Testis (tissue), 3 donors: ENCODE measurements around the gene ARMC6. TPM values are rescaled to one million over a fixed set of nuclear protein-coding genes. Genes with fewer than 3 reads are reported as not detected.

Source experiments
- DNase-seq: peaks from one replicate; pipeline ENCODE4 v3.0.0-alpha.2; 2019
- H3K27ac ChIP-seq, 2 donors: fragments of 200-600 bp; sonication (generic); one replicate each; pipeline ENCODE4 v1.5.1; 2019
- H3K27me3 ChIP-seq: fragments of 200-600 bp; sonication (generic); one replicate; pipeline ENCODE4 v1.5.1; 2019
- H3K36me3 ChIP-seq: fragments of 200-600 bp; sonication (generic); one replicate; pipeline ENCODE4 v1.5.1; 2017; ENCODE audit warnings: low read depth; ENCODE audit errors: missing control alignments
- H3K4me1 ChIP-seq: fragments of 200-600 bp; sonication (generic); one replicate; pipeline ENCODE4 v1.5.1; 2019
- H3K4me3 ChIP-seq, 2 donors: fragments of 200-600 bp; sonication (generic); one replicate each; pipeline ENCODE4 v1.5.1; 2017 to 2019
- H3K9me3 ChIP-seq: fragments of 200-600 bp; sonication (generic); one replicate; pipeline ENCODE4 v1.5.1; 2017
- POLR2A ChIP-seq: fragments of 450-650 bp; IDR thresholded peaks from one replicate; pipeline ENCODE4 v1.6.1; 2017; ENCODE audit warnings: antibody characterized with exemption, mild to moderate bottlenecking, moderate library complexity
- WGBS, 2 donors: methylation state at CpG; one replicate each; pipeline ENCODE4 v1.1.5; 2018; 5-methylcytosine and 5-hydroxymethylcytosine counted together
- intact Hi-C: fragments of 100-400 bp; cut with DNase I; formaldehyde crosslinking; loops from one replicate; pipeline ENCODE4 v1.15.1; 2023; ENCODE audit warnings: low total_unique reads
- polyA plus RNA-seq: library from polyadenylated mRNA; stranded (reverse); fragments of 350-450 nt; fragmentation: Illumina TruSeq; extraction: RNeasy Lipid Tissue Mini Kit (QIAGEN cat#74804); gene quantifications from one replicate; pipeline ENCODE4 v1.2.3, GENCODE V29; 2014; ENCODE audit warnings: low read depth, low replicate concordance; ENCODE audit not compliant: insufficient read depth
- total RNA-seq, 2 donors: library from RNA; depleted of rRNA; stranded (reverse); fragments of >200 nt; gene quantifications; one replicate each; pipeline ENCODE4 v1.2.3, GENCODE V29; 2016
- TF ChIP-seq, protein P1 (sequence below), 3 experiments: fragments of 450-650 bp in 2 of 3; fragments of 200-600 bp in 1 of 3; sonication (generic) in 1 of 3; IDR thresholded peaks; one replicate each; pipeline ENCODE4 v1.5.1; 2016 to 2019; ENCODE audit warnings: antibody characterized with exemption in 3 of 3, mild to moderate bottlenecking in 2 of 3, moderate library complexity in 1 of 3

The ARMC6 gene
- total and polyA plus RNA-seq, 3 donors from 2014 or later: 53.2 to 62.0 (median 57.0) TPM

- DNase-seq: no peak
- peaks cover 7% of the 10 kb centered on the region for H3K4me1 ChIP-seq
- H3K27ac ChIP-seq: no peak overlapping the region
- no peaks in the 10 kb centered on the region for H3K9me3 ChIP-seq
- 93 to 94% methylated on average over 8 to 15 of the region's 15 CpGs for WGBS, 2 donors
- no peaks in the 10 kb centered on the region for H3K27me3 ChIP-seq
- H3K4me3 ChIP-seq: no peak overlapping the region
- no peaks in the 10 kb centered on the region for H3K36me3 ChIP-seq
- TF ChIP-seq, protein P1, sequence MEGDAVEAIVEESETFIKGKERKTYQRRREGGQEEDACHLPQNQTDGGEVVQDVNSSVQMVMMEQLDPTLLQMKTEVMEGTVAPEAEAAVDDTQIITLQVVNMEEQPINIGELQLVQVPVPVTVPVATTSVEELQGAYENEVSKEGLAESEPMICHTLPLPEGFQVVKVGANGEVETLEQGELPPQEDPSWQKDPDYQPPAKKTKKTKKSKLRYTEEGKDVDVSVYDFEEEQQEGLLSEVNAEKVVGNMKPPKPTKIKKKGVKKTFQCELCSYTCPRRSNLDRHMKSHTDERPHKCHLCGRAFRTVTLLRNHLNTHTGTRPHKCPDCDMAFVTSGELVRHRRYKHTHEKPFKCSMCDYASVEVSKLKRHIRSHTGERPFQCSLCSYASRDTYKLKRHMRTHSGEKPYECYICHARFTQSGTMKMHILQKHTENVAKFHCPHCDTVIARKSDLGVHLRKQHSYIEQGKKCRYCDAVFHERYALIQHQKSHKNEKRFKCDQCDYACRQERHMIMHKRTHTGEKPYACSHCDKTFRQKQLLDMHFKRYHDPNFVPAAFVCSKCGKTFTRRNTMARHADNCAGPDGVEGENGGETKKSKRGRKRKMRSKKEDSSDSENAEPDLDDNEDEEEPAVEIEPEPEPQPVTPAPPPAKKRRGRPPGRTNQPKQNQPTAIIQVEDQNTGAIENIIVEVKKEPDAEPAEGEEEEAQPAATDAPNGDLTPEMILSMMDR (IDR thresholded peaks at IDR 0.05): no peak
- no peak for TF ChIP-seq POLR2A
- intact Hi-C loops: no loop called here
Observed at GRCh38 chr19:19054315-19054938, 21.0 kb downstream of the ARMC6 start.

GRCh38 chr19:19054939-19055440 lies 21.6 kb downstream of the ARMC6 start:
- no peak for DNase-seq
- H3K9me3 ChIP-seq: no peaks in the 10 kb centered on the region
- H3K4me3 ChIP-seq: no peak overlapping the region
- H3K27me3 ChIP-seq: no peaks in the 10 kb centered on the region
- H3K4me1 ChIP-seq: peaks cover 8% of the 10 kb centered on the region
- WGBS, 2 donors: 89 to 93% methylated on average over 12 to 18 of the region's 19 CpGs
- no peak overlapping the region for H3K27ac ChIP-seq
- intact Hi-C loops: no loop called here
- no peaks in the 10 kb centered on the region for H3K36me3 ChIP-seq
- TF ChIP-seq POLR2A: no peak
- TF ChIP-seq, protein P1 (IDR thresholded peaks at IDR 0.05): no peak

DNA sequence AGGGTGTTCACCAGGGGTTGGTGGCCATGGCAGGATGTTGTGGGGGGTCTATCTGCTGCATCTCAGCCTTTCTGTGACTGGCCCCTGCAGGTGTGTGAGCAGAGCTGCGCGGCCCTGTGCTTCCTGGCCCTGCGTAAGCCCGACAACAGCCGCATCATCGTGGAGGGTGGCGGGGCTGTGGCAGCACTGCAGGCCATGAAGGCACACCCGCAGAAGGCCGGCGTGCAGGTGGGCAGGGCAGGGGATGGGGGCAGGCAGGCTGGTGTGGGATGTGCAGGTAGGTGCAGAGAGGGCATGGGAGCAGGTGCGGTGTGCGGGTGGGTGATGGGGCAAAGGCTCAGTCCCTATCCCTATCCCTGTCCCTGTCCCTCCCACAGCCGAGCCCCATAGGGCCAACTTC lies 22.3 kb downstream of the ARMC6 start:
- H3K9me3 ChIP-seq: no peaks in the 10 kb centered on the region
- DNase-seq: no peak
- H3K4me3 ChIP-seq: no peak overlapping the region
- H3K36me3 ChIP-seq: no peaks in the 10 kb centered on the region
- TF ChIP-seq POLR2A: no peak
- TF ChIP-seq, protein P1 (IDR thresholded peaks at IDR 0.05): no peak
- H3K4me1 ChIP-seq: peaks cover 8% of the 10 kb centered on the region
- H3K27me3 ChIP-seq: no peaks in the 10 kb centered on the region
- no peak overlapping the region for H3K27ac ChIP-seq
- 97% methylated on average over 10 to 13 of the region's 13 CpGs for WGBS, 2 donors
- intact Hi-C loops: no loop called here

DNA sequence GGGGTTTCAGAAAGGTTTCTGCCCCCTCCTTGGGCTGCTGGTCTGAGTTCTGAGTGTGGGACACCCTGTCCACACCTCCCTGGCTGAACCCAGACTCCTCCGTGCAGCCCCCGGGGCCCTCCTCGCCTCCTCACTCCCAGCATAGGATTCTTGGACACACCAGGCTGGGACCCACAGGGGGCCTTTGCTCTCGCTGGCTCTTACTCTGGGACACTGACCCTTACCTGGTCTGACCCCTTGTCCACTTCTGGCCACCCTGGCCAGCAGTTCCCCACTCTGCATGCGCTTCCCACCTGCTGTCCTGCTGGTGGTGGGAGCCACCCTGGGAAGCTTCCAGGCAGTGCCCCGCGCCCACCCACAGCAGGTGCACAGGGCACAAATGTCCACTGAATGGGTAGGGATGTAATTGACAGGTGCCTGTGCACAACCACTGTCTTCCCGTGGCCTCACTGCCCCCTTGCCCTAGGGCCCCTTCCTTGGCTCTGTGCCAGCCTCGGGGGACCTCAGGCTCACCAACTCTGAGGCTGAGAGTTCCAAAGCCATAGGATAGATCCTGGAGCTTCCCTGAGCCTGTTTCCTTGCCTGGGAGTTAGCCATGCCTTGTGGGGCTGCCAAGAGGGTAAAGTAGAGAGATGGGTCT lies 23.4 kb downstream of the ARMC6 start:
- no peak for DNase-seq
- intact Hi-C loops: no loop called here
- Histone ChIP-seq H3K36me3 (no peaks in the 10 kb centered on the region), H3K4me1 (peaks cover 11% of the 10 kb centered on the region), H3K4me3 (no peak overlapping the region), H3K27ac (no peak overlapping the region), H3K27me3 (no peaks in the 10 kb centered on the region), H3K9me3 (no peaks in the 10 kb centered on the region)
- no peak for TF ChIP-seq POLR2A
- 79 to 93% methylated on average over 4 to 9 of the region's 9 CpGs for WGBS, 2 donors

DNA sequence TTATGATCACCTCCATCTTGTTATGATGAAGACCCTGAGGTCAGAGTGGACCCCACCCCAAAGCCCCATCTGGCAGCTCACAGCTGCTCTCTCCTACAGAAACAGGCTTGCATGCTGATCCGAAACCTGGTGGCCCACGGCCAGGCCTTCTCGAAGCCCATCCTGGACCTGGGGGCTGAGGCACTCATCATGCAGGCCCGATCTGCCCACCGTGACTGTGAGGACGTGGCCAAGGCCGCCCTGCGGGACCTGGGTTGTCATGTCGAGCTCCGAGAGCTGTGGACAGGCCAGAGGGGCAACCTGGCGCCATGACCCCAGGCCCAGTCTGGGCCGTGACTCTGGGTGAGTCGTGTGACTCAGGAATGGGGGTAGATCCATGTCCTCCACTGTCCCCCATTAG lies 23.9 kb downstream of the ARMC6 start:
- Histone ChIP-seq H3K4me3 (no peak overlapping the region), H3K27me3 (no peaks in the 10 kb centered on the region), H3K27ac (no peak overlapping the region), H3K36me3 (no peaks in the 10 kb centered on the region), H3K4me1 (peaks cover 11% of the 10 kb centered on the region), H3K9me3 (no peaks in the 10 kb centered on the region)
- no peak for DNase-seq
- TF ChIP-seq, protein P1 (IDR thresholded peaks at IDR 0.05): no peak
- no peak for TF ChIP-seq POLR2A
- 86 to 87% methylated on average over 6 to 13 of the region's 13 CpGs for WGBS, 2 donors
- intact Hi-C loops: no loop called here
